ENCODE results near the gene ZNF710. TPM values are rescaled to one million over a fixed set of nuclear protein-coding genes. Genes with fewer than 3 reads are reported as not detected.

Gene ZNF710
- total RNA-seq, 1 donor from 2014 or later: 9.9 TPM

- DNase-seq (ENCODE audit: low read depth in 2 of 2): no peak
Measured at GRCh38 chr15:90018216-90018831, 17.2 kb downstream of the ZNF710 start.

- no peak for DNase-seq (ENCODE audit: low read depth in 2 of 2)
Measured at GRCh38 chr15:90019611-90020010, 18.5 kb downstream of the ZNF710 start.

GRCh38 chr15:90020021-90020735 is 19.1 kb downstream of the ZNF710 start:
- peak; percentile 52 to 86 for DNase-seq (ENCODE audit: low read depth in 2 of 2)

- no peak for DNase-seq (ENCODE audit: low read depth in 2 of 2)
Measured at GRCh38 chr15:90020936-90021507, 19.9 kb downstream of the ZNF710 start.

- no peak for DNase-seq (ENCODE audit: low read depth in 2 of 2)
Measured at GRCh38 chr15:90022345-90022744, 21.2 kb downstream of the ZNF710 start.

GRCh38 chr15:90022905-90023700 is 22.0 kb downstream of the ZNF710 start:
- DNase-seq (ENCODE audit: low read depth in 2 of 2): no peak

GRCh38 chr15:90024406-90024805 is 23.3 kb downstream of the ZNF710 start:
- no peak for DNase-seq (ENCODE audit: low read depth in 2 of 2)

- DNase-seq (ENCODE audit: low read depth in 2 of 2): no peak
Measured at GRCh38 chr15:90025489-90026033, 24.4 kb downstream of the ZNF710 start.

- no peak for DNase-seq (ENCODE audit: low read depth in 2 of 2)
Measured at GRCh38 chr15:90028376-90028944, 27.3 kb downstream of the ZNF710 start.

GRCh38 chr15:90029024-90029423 is 27.9 kb downstream of the ZNF710 start:
- no peak for DNase-seq (ENCODE audit: low read depth in 2 of 2)

- DNase-seq (ENCODE audit: low read depth in 2 of 2): no peak
Measured at GRCh38 chr15:90030376-90030775, 29.3 kb downstream of the ZNF710 start.

- DNase-seq (ENCODE audit: low read depth in 2 of 2): no peak
Measured at GRCh38 chr15:90031231-90031791, 30.2 kb downstream of the ZNF710 start.

- DNase-seq (ENCODE audit: low read depth in 2 of 2): no peak
Measured at GRCh38 chr15:90033006-90033405, 31.9 kb downstream of the ZNF710 start.

- DNase-seq (ENCODE audit: low read depth in 2 of 2): no peak
Measured at GRCh38 chr15:90033448-90033847, 32.3 kb downstream of the ZNF710 start.

GRCh38 chr15:90035095-90035839 is 34.1 kb downstream of the ZNF710 start:
- peak; percentile 76 to 85 for DNase-seq (ENCODE audit: low read depth in 2 of 2)

- DNase-seq (ENCODE audit: low read depth in 2 of 2): no peak
Measured at GRCh38 chr15:90035840-90036230, 34.7 kb downstream of the ZNF710 start.

- no peak for DNase-seq (ENCODE audit: low read depth in 2 of 2)
Measured at GRCh38 chr15:90036343-90036742, 35.2 kb downstream of the ZNF710 start.

- DNase-seq (ENCODE audit: low read depth in 2 of 2): peak in 1 of 2 donors; percentile 25
Measured at GRCh38 chr15:90036806-90037510, 35.8 kb downstream of the ZNF710 start.

- peak; percentile 43 to 70 for DNase-seq (ENCODE audit: low read depth in 2 of 2)
Measured at GRCh38 chr15:90037511-90037860, 36.4 kb downstream of the ZNF710 start.
